ENCODE measurements around the gene RBP5.
"Not testable (repeated sequence)": the region's sequence is repeated elsewhere in the genome, so short reads cannot be mapped to it uniquely, and the experiment has no call there.

RBP5 gene

GRCh38 chr12:7122811-7123769 lies 5.6 kb downstream of the RBP5 start:
- DNase-seq (ENCODE audit: low spot score): no peak

GRCh38 chr12:7121324-7121723 lies 7.4 kb downstream of the RBP5 start:
- DNase-seq (ENCODE audit: low spot score): no peak

- no peak for DNase-seq (ENCODE audit: low spot score)
Measured at GRCh38 chr12:7120166-7120565, 8.5 kb downstream of the RBP5 start.

- no peak for DNase-seq (ENCODE audit: low spot score)
Measured at GRCh38 chr12:7118881-7119280, 9.8 kb downstream of the RBP5 start.

GRCh38 chr12:7117670-7118069 lies 11.0 kb downstream of the RBP5 start:
- no peak for DNase-seq (ENCODE audit: low spot score)

GRCh38 chr12:7116916-7117315 lies 11.8 kb downstream of the RBP5 start:
- DNase-seq (ENCODE audit: low spot score): no peak

GRCh38 chr12:7116196-7116595 lies 12.5 kb downstream of the RBP5 start:
- DNase-seq (ENCODE audit: low spot score): no peak

GRCh38 chr12:7114851-7115250 lies 13.8 kb downstream of the RBP5 start:
- DNase-seq (ENCODE audit: low spot score): no peak

- DNase-seq (ENCODE audit: low spot score): no peak
Measured at GRCh38 chr12:7114008-7114407, 14.7 kb downstream of the RBP5 start.

- peak; percentile 79 for DNase-seq (ENCODE audit: low spot score)
Measured at GRCh38 chr12:7113389-7113871, 15.3 kb downstream of the RBP5 start.

GRCh38 chr12:7112041-7112440 lies 16.6 kb downstream of the RBP5 start:
- no peak for DNase-seq (ENCODE audit: low spot score)

GRCh38 chr12:7110661-7111060 lies 18.0 kb downstream of the RBP5 start:
- DNase-seq (ENCODE audit: low spot score): no peak

GRCh38 chr12:7109572-7109920 lies 19.1 kb downstream of the RBP5 start:
- DNase-seq (ENCODE audit: low spot score): no peak

- peak; percentile 86 for DNase-seq (ENCODE audit: low spot score)
Measured at GRCh38 chr12:7108796-7109571, 19.7 kb downstream of the RBP5 start, which contains the start of gene C1RL. TSS of gene C1RL (minus strand) at chr12:7109214. CDS start at chr12:7109180, 34 bp downstream.

- peak; percentile 85 for DNase-seq (ENCODE audit: low spot score)
Measured at GRCh38 chr12:7108003-7108795, 20.5 kb downstream of the RBP5 start.

GRCh38 chr12:7107636-7108002 lies 21.1 kb downstream of the RBP5 start:
- DNase-seq (ENCODE audit: low spot score): no peak

GRCh38 chr12:7107181-7107580 lies 21.5 kb downstream of the RBP5 start:
- DNase-seq (ENCODE audit: low spot score): not testable (repeated sequence)

- no peak for DNase-seq (ENCODE audit: low spot score)
Measured at GRCh38 chr12:7106082-7106481, 22.6 kb downstream of the RBP5 start.

GRCh38 chr12:7103837-7104584 lies 24.7 kb downstream of the RBP5 start:
- no peak for DNase-seq (ENCODE audit: low spot score)

- no peak for DNase-seq (ENCODE audit: low spot score)
Measured at GRCh38 chr12:7102582-7102981, 26.1 kb downstream of the RBP5 start.

GRCh38 chr12:7101694-7102131 lies 27.0 kb downstream of the RBP5 start:
- no peak for DNase-seq (ENCODE audit: low spot score)

All from AG20443 (cell line).